Ovary (tissue), 9 donors: ENCODE data around the gene SHISA2. TPM values are rescaled to one million over a fixed set of nuclear protein-coding genes. Genes with fewer than 3 reads are reported as not detected.

ENCODE experiments used
- polyA plus RNA-seq, 2 donors: library from polyadenylated mRNA; stranded (reverse); fragments of 200-250 nt in 1 of 2; fragments of 350-450 nt in 1 of 2; fragmentation: Illumina TruSeq in 1 of 2; extraction: RNeasy Lipid Tissue Mini Kit (QIAGEN cat#74804) in 1 of 2; gene quantifications; one replicate each; pipeline ENCODE4 v1.2.3, GENCODE V29; 2013 to 2014
- total RNA-seq, 7 donors: library from RNA; depleted of rRNA in 2 of 7; stranded (reverse); fragments of >200 nt in 2 of 7; fragmentation: NEBNext Ultra II Directional in 3 of 7; extraction: Animal tissue kit (Norgen Biotek cat#: 25700) in 3 of 7; gene quantifications; one replicate each; pipeline versions ENCODE4 v1.1.0 to v1.2.4, GENCODE V29; 2016 to 2023
- donor health status: DM: no; HTN: no; CAD: no; lungs with moderate emphysema.
- donor health status: DM: no; HTN: no; CAD: no.
- donor health status: Bipolar disorder and iron deficiency.
- donor health status: DM: yes; HTN: yes; CAD: no.
- donor health status: DM: no; HTN: no; CAD: no.
- donor health status: DM: yes; HTN: yes; CAD: no.

The SHISA2 gene
- total and polyA plus RNA-seq, 9 donors, result 0.18 to 2.1 (median 0.64) TPM; not detected in 1

Other genes starting within 250 kb of the SHISA2 start
- 10 to 100 TPM; 10.7 to 26.2 (median 17.7) TPM for gene RNF6, start 170.3 kb upstream of the SHISA2 start, total RNA-seq
- gene RNF6, start 170.3 kb upstream of the SHISA2 start, polyA plus RNA-seq, result 10 to 100 TPM; 10.7 to 15.7 TPM
- gene CDK8, start 202.1 kb upstream of the SHISA2 start, total RNA-seq, result 1 to 10 TPM; 6.7 to 9.2 (median 8.3) TPM
- gene CDK8, start 202.1 kb upstream of the SHISA2 start, polyA plus RNA-seq, result 10 to 100 TPM in 1 of 2 donors, 1 to 10 TPM in 1; 5.2 to 11.6 TPM